PC-3 (cell line): ENCODE results near the gene PTPRR.

Experiments
- EZH2 ChIP-seq: fragments of 300-600 bp; sonication (generic); IDR thresholded peaks from one replicate; pipeline ENCODE4 v1.6.1; 2017; ENCODE audit warnings: antibody characterized with exemption, mild to moderate bottlenecking, low read length; ENCODE audit not compliant: unreplicated experiment
- EZH2phosphoT487 ChIP-seq: fragments of 300-600 bp; sonication (generic); IDR thresholded peaks from 2 replicates; pipeline ENCODE4 v1.6.1; 2018; ENCODE audit warnings: mild to moderate bottlenecking, antibody characterized with exemption, low read length, borderline replicate concordance
- TF ChIP-seq, protein P1 (sequence below): fragments of 300-600 bp; sonication (generic); conservative IDR thresholded peaks from 2 replicates; pipeline ENCODE4 v1.5.1; 2017; ENCODE audit warnings: antibody characterized with exemption, low read depth, mild to moderate bottlenecking, low read length

DNA sequence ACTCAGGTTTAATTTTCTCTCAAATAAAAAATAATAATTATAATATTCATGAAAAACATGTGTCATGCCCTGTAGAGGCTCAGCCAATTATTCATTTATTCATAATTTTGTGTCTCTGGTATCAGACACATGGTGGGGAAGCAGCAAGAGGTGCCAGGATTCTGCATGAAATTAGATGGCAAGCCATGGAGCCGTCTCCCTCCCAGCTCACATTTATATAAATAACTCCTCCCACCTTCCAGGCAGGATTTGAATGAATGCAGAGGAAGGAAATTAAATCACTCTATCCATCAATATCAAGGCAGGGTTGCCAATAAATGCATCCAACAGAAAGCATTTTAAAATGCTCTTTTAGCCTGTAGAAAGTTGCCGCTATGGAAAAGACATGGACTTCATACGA is 98.1 kb downstream of the PTPRR start:
- TF ChIP-seq, protein P1, sequence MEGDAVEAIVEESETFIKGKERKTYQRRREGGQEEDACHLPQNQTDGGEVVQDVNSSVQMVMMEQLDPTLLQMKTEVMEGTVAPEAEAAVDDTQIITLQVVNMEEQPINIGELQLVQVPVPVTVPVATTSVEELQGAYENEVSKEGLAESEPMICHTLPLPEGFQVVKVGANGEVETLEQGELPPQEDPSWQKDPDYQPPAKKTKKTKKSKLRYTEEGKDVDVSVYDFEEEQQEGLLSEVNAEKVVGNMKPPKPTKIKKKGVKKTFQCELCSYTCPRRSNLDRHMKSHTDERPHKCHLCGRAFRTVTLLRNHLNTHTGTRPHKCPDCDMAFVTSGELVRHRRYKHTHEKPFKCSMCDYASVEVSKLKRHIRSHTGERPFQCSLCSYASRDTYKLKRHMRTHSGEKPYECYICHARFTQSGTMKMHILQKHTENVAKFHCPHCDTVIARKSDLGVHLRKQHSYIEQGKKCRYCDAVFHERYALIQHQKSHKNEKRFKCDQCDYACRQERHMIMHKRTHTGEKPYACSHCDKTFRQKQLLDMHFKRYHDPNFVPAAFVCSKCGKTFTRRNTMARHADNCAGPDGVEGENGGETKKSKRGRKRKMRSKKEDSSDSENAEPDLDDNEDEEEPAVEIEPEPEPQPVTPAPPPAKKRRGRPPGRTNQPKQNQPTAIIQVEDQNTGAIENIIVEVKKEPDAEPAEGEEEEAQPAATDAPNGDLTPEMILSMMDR: no peak
- TF ChIP-seq EZH2 (no peak), EZH2phosphoT487 (no peak)
